Uterus (tissue), 4 donors: ENCODE results near the gene PRKCG. TPM values are rescaled to one million over a fixed set of nuclear protein-coding genes. Genes with fewer than 3 reads are reported as not detected.

Experiments used
- DNase-seq, 2 donors: peaks; one replicate each; pipeline ENCODE4 v3.0.0-alpha.2; 2019 to 2020
- H3K27ac ChIP-seq, 2 donors: fragments of 200-600 bp; sonication (generic); 1 replicate in 1 of 2; 2 replicates in 1 of 2; pipeline ENCODE4 v1.5.1; 2016 to 2018
- H3K27me3 ChIP-seq, 2 donors: fragments of 200-600 bp; sonication (generic); one replicate each; pipeline ENCODE4 v1.5.1; 2018 to 2019; ENCODE audit warnings: control low read depth in 1 of 2
- H3K36me3 ChIP-seq, 2 donors: fragments of 200-600 bp; sonication (generic); one replicate each; pipeline ENCODE4 v1.5.1; 2019; ENCODE audit warnings: control low read depth in 1 of 2
- H3K4me1 ChIP-seq, 2 donors: fragments of 200-600 bp; sonication (generic); one replicate each; pipeline ENCODE4 v1.5.1; 2018 to 2019; ENCODE audit warnings: control low read depth in 1 of 2
- H3K4me3 ChIP-seq, 2 donors: fragments of 200-600 bp; sonication (generic); 1 replicate in 1 of 2; 2 replicates in 1 of 2; pipeline ENCODE4 v1.5.1; 2018 to 2019; ENCODE audit warnings: mild to moderate bottlenecking in 1 of 2
- H3K9me3 ChIP-seq, 2 donors: fragments of 200-600 bp; sonication (generic); one replicate each; pipeline ENCODE4 v1.5.1; 2019; ENCODE audit warnings: control low read depth in 1 of 2
- CTCF ChIP-seq, 4 experiments: fragments of 200-600 bp in 2 of 4; fragments of 450-650 bp in 2 of 4; sonication (generic) in 2 of 4; IDR thresholded peaks; one replicate each; pipeline ENCODE4 v1.5.1; 2016 to 2019; ENCODE audit warnings: antibody characterized with exemption in 4 of 4, mild to moderate bottlenecking in 2 of 4, moderate library complexity in 1 of 4
- POLR2A ChIP-seq, 2 donors: fragments of 450-650 bp; IDR thresholded peaks; one replicate each; pipeline ENCODE4 v1.6.1; 2016; ENCODE audit warnings: antibody characterized with exemption in 2 of 2, mild to moderate bottlenecking in 1 of 2, moderate library complexity in 1 of 2
- intact Hi-C: fragments of 100-400 bp; cut with DNase I; formaldehyde crosslinking; loops from one replicate; pipeline ENCODE4 v1.15.1; 2023; ENCODE audit warnings: low total_unique reads
- total RNA-seq, 4 donors: library from RNA; depleted of rRNA in 3 of 4; stranded (reverse); fragments of >200 nt in 3 of 4; gene quantifications; one replicate each; pipeline versions ENCODE4 v1.1.0 to v1.2.4, GENCODE V29; 2014 to 2023
- donor health status: DM: yes; HTN: yes; CAD: no.

The PRKCG gene
- total RNA-seq, 4 donors from 2014 or later = 0.69 TPM; not detected in 3

- TF ChIP-seq POLR2A (IDR thresholded peaks at IDR 0.05) = no peak
- H3K9me3 ChIP-seq = no peaks in the 10 kb centered on the region
- H3K4me1 ChIP-seq = peaks cover 0 to 5% of the 10 kb centered on the region in 2 donors
- H3K27ac ChIP-seq = no peak overlapping the region
- H3K27me3 ChIP-seq = peaks cover 0 to 6% of the 10 kb centered on the region in 2 donors
- no peak overlapping the region for H3K4me3 ChIP-seq
- intact Hi-C loops = loop anchor here (5.0 kb wide), 1 partner anchor 317 kb away; the partner anchor contains the start of gene TSEN34
- no peak for DNase-seq
- no peaks in the 10 kb centered on the region for H3K36me3 ChIP-seq
Measured at GRCh38 chr19:53875602-53876325, 6.2 kb upstream of the PRKCG start.

- DNase-seq = no peak
- H3K4me1 ChIP-seq = peaks cover 0 to 9% of the 10 kb centered on the region in 2 donors
- H3K4me3 ChIP-seq = no peak overlapping the region
- no peaks in the 10 kb centered on the region for H3K36me3 ChIP-seq
- H3K27me3 ChIP-seq = peaks cover 0 to 9% of the 10 kb centered on the region in 2 donors
- intact Hi-C loops = loop anchor here (5.0 kb wide), 1 partner anchor 316 kb away; the partner anchor contains the start of gene TSEN34
- TF ChIP-seq POLR2A (IDR thresholded peaks at IDR 0.05) (no peak), CTCF (IDR thresholded peaks at IDR 0.05) (no peak)
- H3K9me3 ChIP-seq = no peaks in the 10 kb centered on the region
- no peak overlapping the region for H3K27ac ChIP-seq
Measured at GRCh38 chr19:53876651-53877224, 5.3 kb upstream of the PRKCG start.

- H3K4me3 ChIP-seq = no peak overlapping the region
- no peaks in the 10 kb centered on the region for H3K36me3 ChIP-seq
- no peak overlapping the region for H3K27ac ChIP-seq
- intact Hi-C loops = loop anchor here (5.0 kb wide), 1 partner anchor 315 kb away; the partner anchor contains the start of gene TSEN34
- TF ChIP-seq CTCF (IDR thresholded peaks at IDR 0.05) (no peak), POLR2A (IDR thresholded peaks at IDR 0.05) (no peak)
- H3K9me3 ChIP-seq = no peaks in the 10 kb centered on the region
- no peak for DNase-seq
- peaks cover 0 to 16% of the 10 kb centered on the region in 2 donors for H3K4me1 ChIP-seq
- H3K27me3 ChIP-seq = peaks cover 2 to 15% of the 10 kb centered on the region in 2 donors
Measured at GRCh38 chr19:53877361-53877766, 4.6 kb upstream of the PRKCG start.

GRCh38 chr19:53878776-53879139, 3.2 kb upstream of the PRKCG start:
- intact Hi-C loops = loop anchor here (5.0 kb wide), 1 partner anchor 314 kb away; the partner anchor contains the start of gene TSEN34
- no peak for DNase-seq
- Histone ChIP-seq H3K36me3 (no peaks in the 10 kb centered on the region), H3K27ac (no peak overlapping the region), H3K9me3 (no peaks in the 10 kb centered on the region), H3K4me3 (peak overlapping the region; percentile 22 to 36), H3K4me1 (peaks cover 0 to 16% of the 10 kb centered on the region in 2 donors), H3K27me3 (peaks cover 16 to 27% of the 10 kb centered on the region in 2 donors)
- TF ChIP-seq CTCF (IDR thresholded peaks at IDR 0.05) (no peak), POLR2A (IDR thresholded peaks at IDR 0.05) (no peak)

GRCh38 chr19:53879140-53880081, 2.6 kb upstream of the PRKCG start:
- Histone ChIP-seq H3K27ac (no peak overlapping the region), H3K4me3 (peak overlapping the region; percentile 22 to 36), H3K9me3 (no peaks in the 10 kb centered on the region), H3K4me1 (peaks cover 0 to 16% of the 10 kb centered on the region in 2 donors), H3K36me3 (no peaks in the 10 kb centered on the region), H3K27me3 (peaks cover 22 to 32% of the 10 kb centered on the region in 2 donors)
- intact Hi-C loops = loop anchor here (5.0 kb wide), 1 partner anchor 313 kb away; the partner anchor contains the start of gene TSEN34
- DNase-seq = peak; percentile 91 to 96
- TF ChIP-seq POLR2A (IDR thresholded peaks at IDR 0.05) (no peak), CTCF (IDR thresholded peaks at IDR 0.05) (peak in 2 of 4 experiments; percentile 3 to 12)
